Caco-2 (cell line): ENCODE measurements around the gene KIAA0753. TPM values are rescaled to one million over a fixed set of nuclear protein-coding genes. Genes with fewer than 3 reads are reported as not detected.

Experiments used
- BruUV-seq: library from RNA; stranded (reverse); fragments of 400-500 nt; replicated peaks from 2 replicates; lab custom pipeline; 2021; lab: Mats Ljungman, UMichigan
- CTCF ChIA-PET: fragments of 300-600 bp; sonication (Branson Sonifier 250); formaldehyde crosslinking; loops from one replicate; lab custom pipeline; 2022; ENCODE audit warnings: antibody characterized with exemption; lab: Charles Lee
- POLR2A ChIA-PET: fragments of 300-600 bp; sonication (Branson Sonifier 250); formaldehyde crosslinking; loops from one replicate; lab custom pipeline; 2022; ENCODE audit warnings: antibody characterized with exemption; lab: Charles Lee
- DNase-seq, 2 experiments: peaks; one replicate each; pipeline versions ENCODE4 v3.0.0 to v3.0.0-alpha.2; 2020 to 2022
- H3K27me3 ChIP-seq: replicated peaks from 2 replicates; pipeline ENCODE4 v1.6.0; 2011; ENCODE audit warnings: low read length; ENCODE audit not compliant: control insufficient read depth, insufficient read depth
- H3K36me3 ChIP-seq: 2 replicates; pipeline ENCODE4 v1.5.1; 2011; ENCODE audit warnings: low read length; ENCODE audit not compliant: control insufficient read depth, insufficient read depth
- H3K4me1 ChIP-seq: fragments of 250-450 bp; sonication (Bioruptor Pico); 2 replicates; pipeline ENCODE4 v1.5.1; 2020; ENCODE audit warnings: mild to moderate bottlenecking
- H3K4me3 ChIP-seq: 2 replicates; pipeline ENCODE4 v1.5.1; 2011; ENCODE audit warnings: low read depth, mild to moderate bottlenecking, control low read depth, low read length
- H3K9me3 ChIP-seq: fragments of 250-450 bp; sonication (Bioruptor Pico); 2 replicates; pipeline ENCODE4 v1.5.1; 2020; ENCODE audit warnings: mild to moderate bottlenecking, moderate library complexity
- H3K27ac Mint-ChIP-seq: one replicate; pipeline ENCODE4 v1.8.0; 2022; ENCODE audit warnings: mixed read lengths; ENCODE audit not compliant: unreplicated experiment
- H3K27me3 Mint-ChIP-seq: one replicate; pipeline ENCODE4 v1.8.0; 2022; ENCODE audit warnings: mixed read lengths; ENCODE audit not compliant: insufficient read depth, unreplicated experiment
- H3K36me3 Mint-ChIP-seq: one replicate; pipeline ENCODE4 v1.8.0; 2022; ENCODE audit warnings: mild to moderate bottlenecking, mixed read lengths; ENCODE audit not compliant: insufficient read depth, unreplicated experiment
- H3K4me1 Mint-ChIP-seq: one replicate; pipeline ENCODE4 v1.8.0; 2022; ENCODE audit warnings: low read depth, mixed read lengths; ENCODE audit not compliant: unreplicated experiment
- H3K4me3 Mint-ChIP-seq: one replicate; pipeline ENCODE4 v1.8.0; 2022; ENCODE audit warnings: mild to moderate bottlenecking, moderate library complexity, mixed read lengths; ENCODE audit not compliant: unreplicated experiment
- H3K9me3 Mint-ChIP-seq: one replicate; pipeline ENCODE4 v1.8.0; 2022; ENCODE audit warnings: mixed read lengths; ENCODE audit not compliant: unreplicated experiment
- CTCF ChIP-seq, 2 experiments: fragments of 200-600 bp in 1 of 2; IDR thresholded peaks; 1 replicate in 1 of 2; 2 replicates in 1 of 2; pipeline versions ENCODE4 v1.5.1 to v1.8.0; 2011 to 2022; ENCODE audit warnings: antibody characterized with exemption in 1 of 2, control low read depth in 1 of 2, inconsistent platforms in 1 of 2, low read depth in 1 of 2, low read length in 1 of 2, mild to moderate bottlenecking in 1 of 2, moderate library complexity in 1 of 2; ENCODE audit not compliant: insufficient read depth in 1 of 2, severe bottlenecking in 1 of 2, unreplicated experiment in 1 of 2
- intact Hi-C: fragments of 100-400 bp; cut with micrococcal nuclease; formaldehyde crosslinking; loops from one replicate; pipeline ENCODE4 v1.10.0; 2022; ENCODE audit not compliant: unreplicated experiment
- microRNA-seq: library from miRNA; unstranded; fragments of <30 nt; microRNA quantifications from one replicate; pipeline ENCODE4 v1.2.0, GENCODE V29; 2022
- total RNA-seq: library from RNA; stranded (reverse); gene quantifications from 2 replicates; pipeline ENCODE4 v1.2.3, GENCODE V29; 2022

Gene KIAA0753
- total RNA-seq, 1 experiment from 2014 or later = 7.7 TPM

- Mint-ChIP-seq H3K27ac (no peak overlapping the region), H3K4me3 (no peak overlapping the region), H3K36me3 (no peaks in the 10 kb centered on the region), H3K27me3 (no peaks in the 10 kb centered on the region), H3K9me3 (no peaks in the 10 kb centered on the region), H3K4me1 (no peaks in the 10 kb centered on the region)
- POLR2A ChIA-PET = no interaction called here
- H3K4me3 ChIP-seq = no peak overlapping the region
- TF ChIP-seq CTCF (IDR thresholded peaks at IDR 0.05; ENCODE audit: insufficient read depth in 1 of 2, low read depth in 1 of 2, low read length in 1 of 2, severe bottlenecking in 1 of 2, unreplicated experiment in 1 of 2) = no peak
- H3K4me1 ChIP-seq = no peaks in the 10 kb centered on the region
- DNase-seq = no peak
- intact Hi-C loops = no loop called here
- CTCF ChIA-PET = no interaction called here
- no TSS peak for BruUV-seq
- no peaks in the 10 kb centered on the region for H3K36me3 ChIP-seq
- H3K9me3 ChIP-seq = no peaks in the 10 kb centered on the region
- H3K27me3 ChIP-seq = no peaks in the 10 kb centered on the region
Observed at GRCh38 chr17:6530324-6530920, 110.1 kb downstream of the KIAA0753 start.

- POLR2A ChIA-PET = no interaction called here
- no peaks in the 10 kb centered on the region; the same call in 1 of the 2 replicates for H3K4me1 ChIP-seq
- no peaks in the 10 kb centered on the region for H3K27me3 Mint-ChIP-seq
- no peaks in the 10 kb centered on the region for H3K36me3 ChIP-seq
- H3K9me3 Mint-ChIP-seq = no peaks in the 10 kb centered on the region
- intact Hi-C loops = no loop called here
- no TSS peak for BruUV-seq
- H3K4me3 Mint-ChIP-seq = no peak overlapping the region
- TF ChIP-seq CTCF (IDR thresholded peaks at IDR 0.05; ENCODE audit: insufficient read depth in 1 of 2, low read depth in 1 of 2, low read length in 1 of 2, severe bottlenecking in 1 of 2, unreplicated experiment in 1 of 2) = no peak
- H3K27me3 ChIP-seq = no peaks in the 10 kb centered on the region
- H3K9me3 ChIP-seq = no peaks in the 10 kb centered on the region
- no peak overlapping the region for H3K27ac Mint-ChIP-seq
- CTCF ChIA-PET = no interaction called here
- no peak for DNase-seq
- no peak overlapping the region for H3K4me3 ChIP-seq
- H3K36me3 Mint-ChIP-seq = no peaks in the 10 kb centered on the region
- H3K4me1 Mint-ChIP-seq = peaks cover under 1% of the 10 kb centered on the region
Observed at GRCh38 chr17:6528557-6528956, 112.0 kb downstream of the KIAA0753 start.

Small RNA genes within 50 kb of the gene (microRNA-seq; reads per million reads assigned to microRNA genes)
- gene MIR4520-1 (not detected), gene MIR4520-2 (not detected)

Other genes starting within 250 kb of the KIAA0753 start
- gene AIPL1, start 205.6 kb downstream of the KIAA0753 start, total RNA-seq = not detected in 2 replicates
- 15.8 and 15.9 TPM in 2 replicates for gene PIMREG, start 196.3 kb downstream of the KIAA0753 start, total RNA-seq
- 0.32 and 0.50 TPM in 2 replicates for gene PITPNM3, start 84.2 kb downstream of the KIAA0753 start, total RNA-seq
- gene TXNDC17, start 349 bp upstream of the KIAA0753 start, total RNA-seq = 59.1 and 68.6 TPM in 2 replicates
- gene MED31, start 10.9 kb upstream of the KIAA0753 start, total RNA-seq = 9.5 and 10.2 TPM in 2 replicates
- 3.1 and 3.4 TPM in 2 replicates for gene C17orf100, start 11.1 kb upstream of the KIAA0753 start, total RNA-seq
- gene SLC13A5, start 72.7 kb upstream of the KIAA0753 start, total RNA-seq = 0.11 TPM in 1 of 2 replicates, not detected in the other
- 0.25 TPM in 1 of 2 replicates, not detected in the other for gene XAF1, start 115.3 kb upstream of the KIAA0753 start, total RNA-seq
- gene FBXO39, start 135.5 kb upstream of the KIAA0753 start, total RNA-seq = not detected in 2 replicates
- gene TEKT1, start 191.0 kb upstream of the KIAA0753 start, total RNA-seq = not detected in 2 replicates